Activated naive CD4-positive, alpha-beta T cell treated with anti-CD3 and anti-CD28 coated beads, Interleukin-2, amount 50 U/mL, for 16 hours (primary cell): ENCODE measurements around the gene ABCB7.
"Not testable (repeated sequence)": the region's sequence is repeated elsewhere in the genome, so short reads cannot be mapped to it uniquely, and the experiment has no call there.

Experiments used
- DNase-seq: peaks from one replicate; pipeline ENCODE4 v3.0.0-alpha.2; 2020

The ABCB7 gene

GRCh38 chrX:75155827-75156525 lies at the start of gene ABCB7:
ABCB7 (minus strand) TSS chrX:75156283; CDS start chrX:75156272, 11 bp downstream.
- peak; percentile 59 for DNase-seq

- not testable (repeated sequence) for DNase-seq
These were observed 32.5 kb upstream of the ABCB7 start for GRCh38 chrX:75188415-75189206.

- no peak for DNase-seq
These were observed 25.6 kb upstream of the ABCB7 start for GRCh38 chrX:75181721-75182120.

GRCh38 chrX:75179536-75180293 lies 23.6 kb upstream of the ABCB7 start:
- DNase-seq, result not testable (repeated sequence)

- DNase-seq, result not testable (repeated sequence)
These were observed 16.3 kb upstream of the ABCB7 start for GRCh38 chrX:75172257-75172890.

GRCh38 chrX:75158054-75158453 lies 2.0 kb upstream of the ABCB7 start:
- DNase-seq, result no peak

GRCh38 chrX:75156531-75156945 lies 455 bp upstream of the ABCB7 start:
- DNase-seq, result no peak

- DNase-seq, result no peak
These were observed 646 bp downstream of the ABCB7 start for GRCh38 chrX:75155447-75155826.

- no peak for DNase-seq
These were observed 1.2 kb downstream of the ABCB7 start for GRCh38 chrX:75154871-75155270.

- no peak for DNase-seq
These were observed 4.1 kb downstream of the ABCB7 start for GRCh38 chrX:75151827-75152592.

- no peak for DNase-seq
These were observed 6.4 kb downstream of the ABCB7 start for GRCh38 chrX:75149654-75150053.

GRCh38 chrX:75132672-75133071 lies 23.4 kb downstream of the ABCB7 start:
- DNase-seq, result no peak

- DNase-seq, result no peak
These were observed 24.0 kb downstream of the ABCB7 start for GRCh38 chrX:75131973-75132627.

- not testable (repeated sequence) for DNase-seq
These were observed 27.0 kb downstream of the ABCB7 start for GRCh38 chrX:75129069-75129468.

- no peak for DNase-seq
These were observed 37.8 kb downstream of the ABCB7 start for GRCh38 chrX:75118296-75118695.

GRCh38 chrX:75115707-75116413 lies 40.2 kb downstream of the ABCB7 start:
- DNase-seq, result no peak

GRCh38 chrX:75114638-75115037 lies 41.4 kb downstream of the ABCB7 start:
- DNase-seq, result no peak

- DNase-seq, result no peak
These were observed 42.4 kb downstream of the ABCB7 start for GRCh38 chrX:75113664-75114063.

GRCh38 chrX:75107863-75108509 lies 48.1 kb downstream of the ABCB7 start:
- no peak for DNase-seq

GRCh38 chrX:75106772-75107171 lies 49.3 kb downstream of the ABCB7 start:
- no peak for DNase-seq
